ENCODE data around the gene TCFL5.

DNA sequence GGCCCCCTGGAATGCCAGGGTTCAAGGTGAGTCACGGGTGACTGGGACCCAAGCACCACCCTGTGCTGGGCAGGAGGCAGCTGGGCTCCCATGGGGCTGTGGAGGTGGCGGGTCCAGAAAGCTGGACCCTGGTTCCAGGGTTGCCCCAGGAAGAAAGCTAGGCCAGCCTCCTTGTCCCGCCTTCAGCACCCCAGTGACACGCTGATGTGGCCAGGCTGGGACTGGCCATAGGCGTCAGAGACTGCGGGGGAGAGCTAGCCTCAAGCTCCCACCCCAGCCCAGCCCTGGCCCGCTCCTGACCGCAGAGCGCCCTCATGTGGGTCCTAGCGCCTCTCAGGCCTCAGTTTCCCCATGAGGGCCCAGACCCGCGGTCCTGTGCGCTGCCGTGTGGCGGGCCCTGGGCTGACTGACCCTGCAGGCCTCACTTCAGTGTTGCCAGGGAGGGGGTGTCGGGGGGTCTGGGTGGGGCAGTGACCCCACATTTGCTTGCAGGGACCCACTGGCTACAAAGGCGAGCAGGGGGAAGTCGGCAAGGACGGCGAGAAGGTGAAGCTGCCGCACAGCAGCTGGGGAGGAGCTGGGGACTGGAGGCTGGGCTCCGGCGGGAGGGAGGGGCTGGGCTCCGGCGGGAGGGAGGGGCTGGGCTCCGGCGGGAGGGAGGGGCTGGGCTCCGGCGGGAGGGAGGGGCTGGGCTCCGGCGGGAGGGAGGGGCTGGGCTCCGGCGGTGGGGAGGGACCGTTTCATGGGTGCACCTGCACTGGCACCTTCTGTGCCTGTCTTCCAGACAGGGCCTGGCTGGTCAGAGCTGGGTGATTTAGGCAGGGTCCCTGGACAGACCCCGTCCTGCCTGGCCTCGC, 36.9 kb downstream of the TCFL5 start:
- TF ChIP-seq, protein P1, sequence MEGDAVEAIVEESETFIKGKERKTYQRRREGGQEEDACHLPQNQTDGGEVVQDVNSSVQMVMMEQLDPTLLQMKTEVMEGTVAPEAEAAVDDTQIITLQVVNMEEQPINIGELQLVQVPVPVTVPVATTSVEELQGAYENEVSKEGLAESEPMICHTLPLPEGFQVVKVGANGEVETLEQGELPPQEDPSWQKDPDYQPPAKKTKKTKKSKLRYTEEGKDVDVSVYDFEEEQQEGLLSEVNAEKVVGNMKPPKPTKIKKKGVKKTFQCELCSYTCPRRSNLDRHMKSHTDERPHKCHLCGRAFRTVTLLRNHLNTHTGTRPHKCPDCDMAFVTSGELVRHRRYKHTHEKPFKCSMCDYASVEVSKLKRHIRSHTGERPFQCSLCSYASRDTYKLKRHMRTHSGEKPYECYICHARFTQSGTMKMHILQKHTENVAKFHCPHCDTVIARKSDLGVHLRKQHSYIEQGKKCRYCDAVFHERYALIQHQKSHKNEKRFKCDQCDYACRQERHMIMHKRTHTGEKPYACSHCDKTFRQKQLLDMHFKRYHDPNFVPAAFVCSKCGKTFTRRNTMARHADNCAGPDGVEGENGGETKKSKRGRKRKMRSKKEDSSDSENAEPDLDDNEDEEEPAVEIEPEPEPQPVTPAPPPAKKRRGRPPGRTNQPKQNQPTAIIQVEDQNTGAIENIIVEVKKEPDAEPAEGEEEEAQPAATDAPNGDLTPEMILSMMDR (IDR thresholded peaks at IDR 0.05), result no peak
- TF ChIP-seq POLR2A (IDR thresholded peaks at IDR 0.05), result no peak
